Liver (tissue), 9 donors: ENCODE data around the gene WWOX. TPM values are rescaled to one million over a fixed set of nuclear protein-coding genes. Genes with fewer than 3 reads are reported as not detected.

Source experiments
- DNase-seq: peaks from one replicate; pipeline ENCODE4 v3.0.0-alpha.2; 2017; ENCODE audit warnings: low spot score
- H3K27ac ChIP-seq, 2 donors: one replicate each; pipeline ENCODE4 v1.7.0; 2013; ENCODE audit warnings: inconsistent platforms in 2 of 2, low read length in 2 of 2, control low read depth in 1 of 2, low read depth in 1 of 2, mild to moderate bottlenecking in 1 of 2
- H3K27me3 ChIP-seq, 4 donors: one replicate each; pipeline versions ENCODE4 v1.6.1 to v1.7.0; 2013; ENCODE audit warnings: low read length in 3 of 4, inconsistent platforms in 1 of 4, mild to moderate bottlenecking in 1 of 4, moderate library complexity in 1 of 4; ENCODE audit not compliant: control insufficient read depth in 4 of 4, insufficient read depth in 4 of 4
- H3K36me3 ChIP-seq, 4 donors: one replicate each; pipeline versions ENCODE4 v1.6.1 to v1.7.0; 2013; ENCODE audit warnings: low read length in 3 of 4, mild to moderate bottlenecking in 3 of 4, low read depth in 1 of 4, moderate library complexity in 1 of 4; ENCODE audit not compliant: control insufficient read depth in 4 of 4, insufficient read depth in 3 of 4
- H3K4me1 ChIP-seq, 4 donors: one replicate each; pipeline versions ENCODE4 v1.6.1 to v1.7.0; 2013; ENCODE audit warnings: low read length in 3 of 4, mild to moderate bottlenecking in 3 of 4, moderate library complexity in 1 of 4; ENCODE audit not compliant: control insufficient read depth in 4 of 4, insufficient read depth in 4 of 4
- H3K4me3 ChIP-seq, 3 donors: one replicate each; pipeline versions ENCODE4 v1.6.1 to v1.7.0; 2013; ENCODE audit warnings: low read length in 3 of 3, control low read depth in 1 of 3, low read depth in 1 of 3, mild to moderate bottlenecking in 1 of 3
- H3K9ac ChIP-seq, 2 donors: one replicate each; pipeline ENCODE4 v1.7.0; 2013; ENCODE audit warnings: low read length in 2 of 2, mild to moderate bottlenecking in 2 of 2, moderate library complexity in 2 of 2, control low read depth in 1 of 2, low read depth in 1 of 2
- H3K9me3 ChIP-seq, 4 donors: one replicate each; pipeline versions ENCODE4 v1.6.1 to v1.7.0; 2013; ENCODE audit warnings: low read length in 3 of 4; ENCODE audit not compliant: control insufficient read depth in 4 of 4
- ATF3 ChIP-seq: IDR thresholded peaks from 2 replicates; pipeline ENCODE4 v1.6.1; 2016; ENCODE audit warnings: antibody characterized with exemption
- EGR1 ChIP-seq, 2 donors: IDR thresholded peaks; 2 replicates each; pipeline ENCODE4 v1.6.1; 2016 to 2018; ENCODE audit warnings: antibody characterized with exemption in 2 of 2, low read depth in 2 of 2
- FOXA1 ChIP-seq: IDR thresholded peaks from 2 replicates; pipeline ENCODE4 v1.6.1; 2016; ENCODE audit warnings: antibody characterized with exemption
- FOXA2 ChIP-seq: IDR thresholded peaks from 2 replicates; pipeline ENCODE4 v1.6.1; 2016; ENCODE audit warnings: antibody characterized with exemption
- GABPA ChIP-seq, 2 donors: IDR thresholded peaks in 1 of 2; conservative IDR thresholded peaks in 1 of 2; 2 replicates each; pipeline ENCODE4 v1.6.1; 2016; ENCODE audit warnings: antibody characterized with exemption in 2 of 2, mild to moderate bottlenecking in 1 of 2, moderate library complexity in 1 of 2
- HNF4A ChIP-seq, 2 donors: conservative IDR thresholded peaks; 2 replicates each; pipeline ENCODE4 v1.6.1; 2016; ENCODE audit warnings: antibody characterized with exemption in 2 of 2, mild to moderate bottlenecking in 2 of 2
- HNF4G ChIP-seq: IDR thresholded peaks from 2 replicates; pipeline ENCODE4 v1.6.1; 2016; ENCODE audit warnings: antibody characterized with exemption
- JUND ChIP-seq, 2 donors: IDR thresholded peaks; 2 replicates each; pipeline ENCODE4 v1.6.1; 2016; ENCODE audit warnings: antibody characterized with exemption in 2 of 2
- RAD21 ChIP-seq, 2 donors: IDR thresholded peaks; 2 replicates each; pipeline ENCODE4 v1.6.1; 2016; ENCODE audit warnings: antibody characterized with exemption in 2 of 2, mild to moderate bottlenecking in 2 of 2
- RXRA ChIP-seq, 2 donors: IDR thresholded peaks; 2 replicates each; pipeline ENCODE4 v1.6.1; 2017 to 2018; ENCODE audit warnings: antibody characterized with exemption in 2 of 2, mild to moderate bottlenecking in 1 of 2
- SP1 ChIP-seq: IDR thresholded peaks from 2 replicates; pipeline ENCODE4 v1.6.1; 2018; ENCODE audit warnings: antibody characterized with exemption, mild to moderate bottlenecking
- TAF1 ChIP-seq: conservative IDR thresholded peaks from 2 replicates; pipeline ENCODE4 v1.6.1; 2016; ENCODE audit warnings: antibody characterized with exemption, mild to moderate bottlenecking
- YY1 ChIP-seq: IDR thresholded peaks from 2 replicates; pipeline ENCODE4 v1.6.1; 2016; ENCODE audit warnings: antibody characterized with exemption, mild to moderate bottlenecking
- WGBS: extraction: QIAGEN DNeasy Blood & Tissue Kit; methylation state at CpG from one replicate; pipeline ENCODE4 v1.1.7; 2013; 5-methylcytosine and 5-hydroxymethylcytosine counted together
- polyA plus RNA-seq, 2 donors: library from polyadenylated mRNA; stranded (reverse) in 1 of 2; unstranded in 1 of 2; fragments of 200-250 nt in 1 of 2; fragments of >200 nt in 1 of 2; fragmentation: Nextera tagmentation in 1 of 2; extraction: Ambion mirVana in 1 of 2; gene quantifications; one replicate each; pipeline versions ENCODE4 v1.2.1 to v1.2.3, GENCODE V29; 2013 to 2015
- total RNA-seq, 2 donors: library from RNA; depleted of rRNA; stranded (reverse); fragments of >200 nt; gene quantifications; one replicate each; pipeline ENCODE4 v1.2.3, GENCODE V29; 2014
- TF ChIP-seq, protein P1 (sequence below): IDR thresholded peaks from 2 replicates; pipeline ENCODE4 v1.6.1; 2016; ENCODE audit warnings: antibody characterized with exemption
- TF ChIP-seq, protein P2 (sequence below): IDR thresholded peaks from 2 replicates; pipeline ENCODE4 v1.6.1; 2016; ENCODE audit warnings: antibody characterized with exemption
- TF ChIP-seq, protein P3 (sequence below): fragments of 150-350 bp; IDR thresholded peaks from 2 replicates; pipeline ENCODE4 v1.5.1; 2017; ENCODE audit warnings: improper control_type of control experiment, low read depth, low read length; ENCODE audit not compliant: missing input control
- donor health status: healthy.
- donor health status: healthy.
- donor health status: healthy.
- donor health status: healthy.
- donor health status: healthy.

Gene WWOX
- total and polyA plus RNA-seq, 4 donors: 9.8 to 46.0 (median 15.3) TPM

- H3K4me3 ChIP-seq: no peak overlapping the region
- DNase-seq: no peak
- H3K27ac ChIP-seq: no peak overlapping the region
- H3K36me3 ChIP-seq: no peaks in the 10 kb centered on the region
- H3K27me3 ChIP-seq: no peaks in the 10 kb centered on the region
- H3K9me3 ChIP-seq: peaks cover 0 to 5% (median 4%) of the 10 kb centered on the region in 4 donors
- no peak overlapping the region for H3K9ac ChIP-seq
- TF ChIP-seq RXRA (IDR thresholded peaks at IDR 0.05) (no peak), HNF4A (conservative IDR thresholded peaks at IDR 0.05) (no peak), FOXA2 (no peak), JUND (IDR thresholded peaks at IDR 0.05) (no peak), RAD21 (IDR thresholded peaks at IDR 0.05) (no peak), ATF3 (no peak)
- TF ChIP-seq, protein P1, sequence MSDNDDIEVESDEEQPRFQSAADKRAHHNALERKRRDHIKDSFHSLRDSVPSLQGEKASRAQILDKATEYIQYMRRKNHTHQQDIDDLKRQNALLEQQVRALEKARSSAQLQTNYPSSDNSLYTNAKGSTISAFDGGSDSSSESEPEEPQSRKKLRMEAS: no peak
- TF ChIP-seq, protein P2, sequence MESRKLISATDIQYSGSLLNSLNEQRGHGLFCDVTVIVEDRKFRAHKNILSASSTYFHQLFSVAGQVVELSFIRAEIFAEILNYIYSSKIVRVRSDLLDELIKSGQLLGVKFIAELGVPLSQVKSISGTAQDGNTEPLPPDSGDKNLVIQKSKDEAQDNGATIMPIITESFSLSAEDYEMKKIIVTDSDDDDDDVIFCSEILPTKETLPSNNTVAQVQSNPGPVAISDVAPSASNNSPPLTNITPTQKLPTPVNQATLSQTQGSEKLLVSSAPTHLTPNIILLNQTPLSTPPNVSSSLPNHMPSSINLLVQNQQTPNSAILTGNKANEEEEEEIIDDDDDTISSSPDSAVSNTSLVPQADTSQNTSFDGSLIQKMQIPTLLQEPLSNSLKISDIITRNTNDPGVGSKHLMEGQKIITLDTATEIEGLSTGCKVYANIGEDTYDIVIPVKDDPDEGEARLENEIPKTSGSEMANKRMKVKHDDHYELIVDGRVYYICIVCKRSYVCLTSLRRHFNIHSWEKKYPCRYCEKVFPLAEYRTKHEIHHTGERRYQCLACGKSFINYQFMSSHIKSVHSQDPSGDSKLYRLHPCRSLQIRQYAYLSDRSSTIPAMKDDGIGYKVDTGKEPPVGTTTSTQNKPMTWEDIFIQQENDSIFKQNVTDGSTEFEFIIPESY: no peak
- 88% methylated on average over 8 of the region's 8 CpGs for WGBS
- peaks cover 0 to 25% (median 22%) of the 10 kb centered on the region in 4 donors for H3K4me1 ChIP-seq
Measured at GRCh38 chr16:78137782-78138616, 38.5 kb downstream of the WWOX start.

DNA sequence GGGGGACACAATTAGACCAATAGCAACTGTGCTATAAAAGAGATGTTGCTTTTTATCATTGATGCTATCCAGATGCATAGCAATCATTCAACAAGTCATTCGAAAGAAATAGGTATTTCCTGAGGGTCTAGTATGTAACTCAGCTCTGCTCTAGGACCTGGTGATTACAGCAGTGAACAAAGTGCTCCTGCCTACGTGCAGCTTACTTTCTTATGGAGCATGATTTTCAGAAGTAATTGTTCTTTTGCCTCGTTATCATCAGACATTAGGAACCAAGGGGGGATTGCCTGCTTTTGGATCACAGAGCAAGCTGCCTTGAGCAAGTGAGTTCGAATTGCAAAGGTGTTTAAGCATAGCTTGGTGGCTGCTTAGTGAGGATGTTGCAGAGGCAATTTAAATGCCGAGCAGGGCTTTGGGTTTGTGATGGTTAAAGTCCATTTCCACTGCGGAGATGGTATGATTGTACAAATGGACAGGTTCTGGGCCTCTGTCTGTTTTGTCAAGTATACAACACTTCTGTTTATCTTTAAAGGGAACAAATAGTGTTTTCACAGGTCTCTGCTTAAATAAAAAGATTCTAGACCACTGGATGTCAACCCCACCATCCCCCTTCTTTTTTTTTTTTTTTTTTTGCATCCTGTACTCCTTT is 41.5 kb downstream of the WWOX start:
- peaks cover 0 to 5% (median 4%) of the 10 kb centered on the region in 4 donors for H3K9me3 ChIP-seq
- peaks cover 0 to 7% (median 0%) of the 10 kb centered on the region in 4 donors for H3K4me1 ChIP-seq
- H3K4me3 ChIP-seq: no peak overlapping the region
- 71% methylated on average over 6 of the region's 6 CpGs for WGBS
- TF ChIP-seq FOXA1: no peak
- TF ChIP-seq RXRA (IDR thresholded peaks at IDR 0.05): no peak
- TF ChIP-seq HNF4A (conservative IDR thresholded peaks at IDR 0.05): peak; percentile 64 to 71
- TF ChIP-seq, protein P3, sequence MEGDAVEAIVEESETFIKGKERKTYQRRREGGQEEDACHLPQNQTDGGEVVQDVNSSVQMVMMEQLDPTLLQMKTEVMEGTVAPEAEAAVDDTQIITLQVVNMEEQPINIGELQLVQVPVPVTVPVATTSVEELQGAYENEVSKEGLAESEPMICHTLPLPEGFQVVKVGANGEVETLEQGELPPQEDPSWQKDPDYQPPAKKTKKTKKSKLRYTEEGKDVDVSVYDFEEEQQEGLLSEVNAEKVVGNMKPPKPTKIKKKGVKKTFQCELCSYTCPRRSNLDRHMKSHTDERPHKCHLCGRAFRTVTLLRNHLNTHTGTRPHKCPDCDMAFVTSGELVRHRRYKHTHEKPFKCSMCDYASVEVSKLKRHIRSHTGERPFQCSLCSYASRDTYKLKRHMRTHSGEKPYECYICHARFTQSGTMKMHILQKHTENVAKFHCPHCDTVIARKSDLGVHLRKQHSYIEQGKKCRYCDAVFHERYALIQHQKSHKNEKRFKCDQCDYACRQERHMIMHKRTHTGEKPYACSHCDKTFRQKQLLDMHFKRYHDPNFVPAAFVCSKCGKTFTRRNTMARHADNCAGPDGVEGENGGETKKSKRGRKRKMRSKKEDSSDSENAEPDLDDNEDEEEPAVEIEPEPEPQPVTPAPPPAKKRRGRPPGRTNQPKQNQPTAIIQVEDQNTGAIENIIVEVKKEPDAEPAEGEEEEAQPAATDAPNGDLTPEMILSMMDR: no peak
- TF ChIP-seq SP1: peak; percentile 25
- H3K27me3 ChIP-seq: no peaks in the 10 kb centered on the region
- DNase-seq: no peak
- H3K9ac ChIP-seq: no peak overlapping the region
- no peak overlapping the region for H3K27ac ChIP-seq
- no peaks in the 10 kb centered on the region for H3K36me3 ChIP-seq

- no peaks in the 10 kb centered on the region for H3K27me3 ChIP-seq
- DNase-seq: no peak
- peaks cover 0 to 5% (median 4%) of the 10 kb centered on the region in 4 donors for H3K9me3 ChIP-seq
- no peak for TF ChIP-seq TAF1
- TF ChIP-seq HNF4A (conservative IDR thresholded peaks at IDR 0.05): no peak
- no peak for TF ChIP-seq HNF4G
- no peak for TF ChIP-seq RXRA (IDR thresholded peaks at IDR 0.05)
- TF ChIP-seq, protein P2: no peak
- no peak for TF ChIP-seq GABPA (IDR thresholded peaks at IDR 0.05 in 1 of 2, conservative IDR thresholded peaks at IDR 0.05 in 1 of 2)
- no peak for TF ChIP-seq EGR1 (IDR thresholded peaks at IDR 0.05; ENCODE audit: low read depth in 2 of 2)
- no peak for TF ChIP-seq YY1
- no peak for TF ChIP-seq FOXA2
- TF ChIP-seq FOXA1: no peak
- TF ChIP-seq JUND (IDR thresholded peaks at IDR 0.05): no peak
- 86% methylated on average over 1 of the region's 1 CpG for WGBS
- H3K27ac ChIP-seq: no peak overlapping the region
- H3K4me1 ChIP-seq: peaks cover 0 to 5% (median 0%) of the 10 kb centered on the region in 4 donors
- no peak overlapping the region for H3K9ac ChIP-seq
- H3K4me3 ChIP-seq: no peak overlapping the region
- H3K36me3 ChIP-seq: no peaks in the 10 kb centered on the region
Measured at GRCh38 chr16:78142788-78143187, 43.3 kb downstream of the WWOX start.
